ENCODE data around the gene MPRIP.

DNA sequence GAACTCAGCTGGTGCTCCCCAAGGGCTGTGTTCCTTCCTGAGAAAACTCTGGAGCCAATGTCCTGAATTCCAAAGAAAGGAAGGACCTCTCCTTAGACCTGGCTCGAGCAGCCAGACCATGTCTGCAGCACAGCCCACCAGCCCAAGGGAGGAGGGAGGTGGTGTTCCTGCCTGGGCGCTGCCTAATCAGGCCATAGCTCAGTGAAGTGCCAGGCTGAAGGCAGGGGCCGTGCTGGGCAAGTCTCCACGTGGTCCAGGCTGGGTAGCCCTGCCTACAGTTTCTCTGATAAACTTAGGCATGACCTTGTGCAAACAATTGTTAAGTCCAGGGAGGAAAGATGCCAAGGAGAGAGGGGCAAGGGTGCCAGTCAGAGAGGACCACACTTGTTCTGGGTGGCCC is 76.8 kb downstream of the MPRIP start:
- TF ChIP-seq EZH2 (IDR thresholded peaks at IDR 0.05; ENCODE audit: borderline replicate concordance, low read depth, low read length, severe bottlenecking) = no peak
- TF ChIP-seq POLR2AphosphoS5 (IDR thresholded peaks at IDR 0.05; ENCODE audit: insufficient read depth, low read depth, low read length) = no peak
- TF ChIP-seq, protein P1, sequence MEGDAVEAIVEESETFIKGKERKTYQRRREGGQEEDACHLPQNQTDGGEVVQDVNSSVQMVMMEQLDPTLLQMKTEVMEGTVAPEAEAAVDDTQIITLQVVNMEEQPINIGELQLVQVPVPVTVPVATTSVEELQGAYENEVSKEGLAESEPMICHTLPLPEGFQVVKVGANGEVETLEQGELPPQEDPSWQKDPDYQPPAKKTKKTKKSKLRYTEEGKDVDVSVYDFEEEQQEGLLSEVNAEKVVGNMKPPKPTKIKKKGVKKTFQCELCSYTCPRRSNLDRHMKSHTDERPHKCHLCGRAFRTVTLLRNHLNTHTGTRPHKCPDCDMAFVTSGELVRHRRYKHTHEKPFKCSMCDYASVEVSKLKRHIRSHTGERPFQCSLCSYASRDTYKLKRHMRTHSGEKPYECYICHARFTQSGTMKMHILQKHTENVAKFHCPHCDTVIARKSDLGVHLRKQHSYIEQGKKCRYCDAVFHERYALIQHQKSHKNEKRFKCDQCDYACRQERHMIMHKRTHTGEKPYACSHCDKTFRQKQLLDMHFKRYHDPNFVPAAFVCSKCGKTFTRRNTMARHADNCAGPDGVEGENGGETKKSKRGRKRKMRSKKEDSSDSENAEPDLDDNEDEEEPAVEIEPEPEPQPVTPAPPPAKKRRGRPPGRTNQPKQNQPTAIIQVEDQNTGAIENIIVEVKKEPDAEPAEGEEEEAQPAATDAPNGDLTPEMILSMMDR (IDR thresholded peaks at IDR 0.05; ENCODE audit: extremely low read depth in 1 of 2, insufficient read depth in 1 of 2, low read depth in 1 of 2, low read length in 2 of 2) = no peak
- TF ChIP-seq POLR2A (IDR thresholded peaks at IDR 0.05; ENCODE audit: low read depth, low read length) = no peak

All from endothelial cell of umbilical vein (primary cell).